IMR-90 (cell line): Measurements from ENCODE around the gene CTSL. TPM values are rescaled to one million over a fixed set of nuclear protein-coding genes. Genes with fewer than 3 reads are reported as not detected.

Source experiments
- ATAC-seq: fragments of 200-7000 bp; cut with Tn5 transposase; 2 replicates; pipeline ENCODE4 v1.9.1; 2020; ENCODE audit warnings: low read depth, mild to moderate bottlenecking, moderate library complexity
- BruUV-seq: library from RNA; stranded (reverse); fragments of 400-500 nt; replicated peaks from 2 replicates; lab custom pipeline; 2021; lab: Mats Ljungman, UMichigan
- CTCF ChIA-PET: fragments of 300-600 bp; formaldehyde crosslinking; extraction: SDS; loops from one replicate; lab custom pipeline; 2021; ENCODE audit warnings: antibody characterized with exemption; lab: Yijun Ruan, JAX
- POLR2A ChIA-PET: fragments of 300-600 bp; sonication (Branson Sonifier 250); formaldehyde crosslinking; loops from one replicate; lab custom pipeline; 2022; ENCODE audit warnings: antibody characterized with exemption; ENCODE audit not compliant: unreplicated experiment; lab: Charles Lee
- DNase-seq: peaks from one replicate; pipeline ENCODE4 v3.0.0; 2013
- H2AFZ ChIP-seq: replicated peaks from 2 replicates; pipeline ENCODE3; 2013; ENCODE audit warnings: low read length, mild to moderate bottlenecking; ENCODE audit not compliant: poor library complexity
- H2AK5ac ChIP-seq: 2 replicates; pipeline ENCODE4 v1.6.1; 2013; ENCODE audit warnings: low read depth, low read length, inconsistent platforms
- H2AK9ac ChIP-seq: replicated peaks from 2 replicates; pipeline ENCODE3; 2013; ENCODE audit warnings: mild to moderate bottlenecking, low read depth, low read length, moderate library complexity; ENCODE audit not compliant: poor library complexity
- H2BK120ac ChIP-seq: 2 replicates; pipeline ENCODE4 v1.6.1; 2013; ENCODE audit warnings: low read depth, low read length, inconsistent platforms
- H2BK15ac ChIP-seq: 3 replicates; pipeline ENCODE4 v1.6.1; 2013; ENCODE audit warnings: low read depth, low read length, inconsistent platforms
- H2BK20ac ChIP-seq: 2 replicates; pipeline ENCODE4 v1.6.1; 2013; ENCODE audit warnings: low read depth, mild to moderate bottlenecking, inconsistent platforms, low read length, moderate library complexity
- H2BK5ac ChIP-seq: 2 replicates; pipeline ENCODE4 v1.6.1; 2013; ENCODE audit warnings: mild to moderate bottlenecking, low read depth, low read length, inconsistent platforms; ENCODE audit not compliant: poor library complexity, severe bottlenecking
- H3K14ac ChIP-seq: replicated peaks from 2 replicates; pipeline ENCODE4 v1.6.1; 2013; ENCODE audit warnings: low read depth, low read length, inconsistent platforms
- H3K18ac ChIP-seq: 2 replicates; pipeline ENCODE4 v1.6.1; 2013; ENCODE audit warnings: low read depth, low read length, control low read depth
- H3K23ac ChIP-seq: 2 replicates; pipeline ENCODE4 v1.6.1; 2013; ENCODE audit warnings: low read depth, low read length, inconsistent platforms
- H3K27ac ChIP-seq: 2 replicates; pipeline ENCODE4 v1.5.1; 2013; ENCODE audit warnings: mild to moderate bottlenecking, control low read depth, low read length; ENCODE audit not compliant: insufficient read depth
- H3K27me3 ChIP-seq: 2 replicates; pipeline ENCODE4 v1.6.1; 2013; ENCODE audit warnings: low read length; ENCODE audit not compliant: control insufficient read depth, insufficient read depth
- H3K36me3 ChIP-seq: 2 replicates; pipeline ENCODE4 v1.6.1; 2013; ENCODE audit warnings: low read length, mixed read lengths; ENCODE audit not compliant: control insufficient read depth, insufficient read depth
- H3K4ac ChIP-seq: 2 replicates; pipeline ENCODE4 v1.6.1; 2013; ENCODE audit warnings: low read depth, low read length, inconsistent platforms
- H3K4me1 ChIP-seq: 2 replicates; pipeline ENCODE4 v1.6.1; 2013; ENCODE audit warnings: low read length, mixed read lengths; ENCODE audit not compliant: control insufficient read depth, insufficient read depth
- H3K4me2 ChIP-seq: 2 replicates; pipeline ENCODE4 v1.6.1; 2013; ENCODE audit warnings: low read depth, mild to moderate bottlenecking, control low read depth, low read length, moderate library complexity
- H3K4me3 ChIP-seq: 2 replicates; pipeline ENCODE4 v1.5.1; 2013; ENCODE audit warnings: low read depth, mild to moderate bottlenecking, control low read depth, low read length, moderate library complexity; ENCODE audit not compliant: insufficient read depth
- H3K56ac ChIP-seq: 2 replicates; pipeline ENCODE4 v1.6.1; 2013; ENCODE audit warnings: low read length, inconsistent platforms; ENCODE audit not compliant: insufficient read depth; ENCODE audit errors: extremely low read depth
- H3K79me1 ChIP-seq, 2 experiments: 2 replicates each; pipeline ENCODE4 v1.6.1; 2013; ENCODE audit warnings: low read length in 2 of 2, inconsistent platforms in 1 of 2, low read depth in 1 of 2
- H3K9ac ChIP-seq: 2 replicates; pipeline ENCODE4 v1.6.1; 2013; ENCODE audit warnings: low read depth, low read length, control low read depth
- H3K9me1 ChIP-seq: 2 replicates; pipeline ENCODE4 v1.6.1; 2013; ENCODE audit warnings: low read length, inconsistent platforms; ENCODE audit not compliant: insufficient read depth
- H3K9me3 ChIP-seq: 2 replicates; pipeline ENCODE4 v1.6.1; 2013; ENCODE audit warnings: low read length; ENCODE audit not compliant: control insufficient read depth, insufficient read depth
- H4K20me1 ChIP-seq: 2 replicates; pipeline ENCODE4 v1.6.1; 2013; ENCODE audit warnings: low read length, inconsistent platforms; ENCODE audit not compliant: insufficient read depth
- H4K5ac ChIP-seq: 2 replicates; pipeline ENCODE4 v1.6.1; 2013; ENCODE audit warnings: mild to moderate bottlenecking, low read depth, low read length, control low read depth
- H4K8ac ChIP-seq, 2 experiments: 2 replicates each; pipeline ENCODE4 v1.6.1; 2013; ENCODE audit warnings: low read depth in 2 of 2, low read length in 2 of 2, control low read depth in 1 of 2, inconsistent platforms in 1 of 2
- H4K91ac ChIP-seq: 2 replicates; pipeline ENCODE4 v1.6.1; 2013; ENCODE audit warnings: low read depth, low read length, inconsistent platforms; ENCODE audit not compliant: insufficient read depth
- BHLHE40 ChIP-seq: fragments of 150-350 bp; IDR thresholded peaks from 2 replicates; pipeline ENCODE4 v1.6.1; 2016; ENCODE audit warnings: mild to moderate bottlenecking, low read depth, low read length
- CHD1 ChIP-seq: IDR thresholded peaks from 2 replicates; pipeline ENCODE4 v1.6.1; 2012; ENCODE audit warnings: low read depth, low read length, improper control_type of control experiment
- FOS ChIP-seq: fragments of 150-350 bp; IDR thresholded peaks from 2 replicates; pipeline ENCODE4 v1.6.1; 2016; ENCODE audit warnings: low read depth, low read length
- MAZ ChIP-seq: IDR thresholded peaks from 2 replicates; pipeline ENCODE4 v1.6.1; 2012; ENCODE audit warnings: low read depth, mild to moderate bottlenecking, low read length, improper control_type of control experiment, moderate library complexity, borderline replicate concordance
- MXI1 ChIP-seq: IDR thresholded peaks from 2 replicates; pipeline ENCODE4 v1.6.1; 2012; ENCODE audit warnings: low read depth, mild to moderate bottlenecking, low read length, moderate library complexity, borderline replicate concordance
- NFE2L2 ChIP-seq: fragments of 150-350 bp; IDR thresholded peaks from 2 replicates; pipeline ENCODE4 v1.6.1; 2016; ENCODE audit warnings: low read depth, mild to moderate bottlenecking, low read length
- RAD21 ChIP-seq: IDR thresholded peaks from 2 replicates; pipeline ENCODE4 v1.6.1; 2012; ENCODE audit warnings: low read length, improper control_type of control experiment
- RCOR1 ChIP-seq: IDR thresholded peaks from 2 replicates; pipeline ENCODE4 v1.6.1; 2012; ENCODE audit warnings: mild to moderate bottlenecking, low read length, improper control_type of control experiment; ENCODE audit not compliant: insufficient replicate concordance
- RFX5 ChIP-seq: IDR thresholded peaks from 2 replicates; pipeline ENCODE4 v1.8.0; 2012; ENCODE audit warnings: low read depth, mild to moderate bottlenecking, low read length, moderate library complexity
- SMC3 ChIP-seq: fragments of 150-350 bp; IDR thresholded peaks from 2 replicates; pipeline ENCODE4 v1.6.1; 2016; ENCODE audit warnings: low read depth, mild to moderate bottlenecking, antibody characterized with exemption, low read length, moderate library complexity
- WGBS, 2 experiments: methylation state at CpG; one replicate each; pipeline versions ENCODE4 v1.1.5 to v1.1.7; 2013; ENCODE audit warnings: missing lambda C conversion rate in 2 of 2; ENCODE audit not compliant: insufficient read length in 1 of 2; ENCODE audit errors: extremely low coverage in 2 of 2; 5-methylcytosine and 5-hydroxymethylcytosine counted together
- dilution Hi-C: fragments of 300-500 bp; cut with HindIII; formaldehyde crosslinking; loops from one replicate; pipeline ENCODE4 v1.14.3; 2018; ENCODE audit warnings: low sequenced_read_pairs; ENCODE audit not compliant: unreplicated experiment
- in situ Hi-C: fragments of 300-500 bp; cut with MboI; formaldehyde crosslinking; loops from 3 replicates; pipeline ENCODE4 v1.14.3; 2019; ENCODE audit warnings: low sequenced_read_pairs, inconsistent platforms, mixed read lengths
- intact Hi-C: fragments of 100-400 bp; cut with micrococcal nuclease; formaldehyde crosslinking; loops from 2 replicates; pipeline ENCODE4 v1.10.0; 2022
- polyA plus RNA-seq, 3 experiments: library from polyadenylated mRNA; depleted of rRNA; stranded (reverse); fragments of >200 nt; gene quantifications; 2 replicates each; pipeline ENCODE4 v1.2.3, GENCODE V29; 2012; ENCODE audit warnings: low replicate concordance in 1 of 3
- total RNA-seq: library from RNA; depleted of rRNA; stranded (reverse); fragments of >200 nt; gene quantifications from 2 replicates; pipeline ENCODE4 v1.2.3, GENCODE V29; 2012
- TF ChIP-seq, protein P1 (sequence below): fragments of 150-350 bp; IDR thresholded peaks from 2 replicates; pipeline ENCODE4 v1.6.1; 2016; ENCODE audit warnings: low read depth, mild to moderate bottlenecking, low read length, moderate library complexity, borderline replicate concordance
- TF ChIP-seq, protein P2 (sequence below): fragments of 150-350 bp; IDR thresholded peaks from 2 replicates; pipeline ENCODE4 v1.6.1; 2017; ENCODE audit warnings: mild to moderate bottlenecking, antibody characterized with exemption, low read length, low read depth

Gene CTSL
- total and polyA plus RNA-seq, 2 of the 4 experiments (the other 2 are of a cell fraction) = 57.0 to 112 TPM

GRCh38 chr9:87703636-87704276, 22.2 kb upstream of the CTSL start:
- no peak overlapping the region for H2AK5ac ChIP-seq
- no peaks in the 10 kb centered on the region for H3K36me3 ChIP-seq
- BruUV-seq = no TSS peak
- no peaks in the 10 kb centered on the region for H3K27me3 ChIP-seq
- no peak overlapping the region for H3K56ac ChIP-seq
- 93% methylated on average over 2 of the region's 7 CpGs; no CpG with 5 or more reads in 1 of the 2 experiments for WGBS, 2 experiments
- H3K4me3 ChIP-seq = no peak overlapping the region
- no peak overlapping the region for H4K5ac ChIP-seq
- CTCF ChIA-PET = interaction anchor here (0.7 to 1.4 kb wide), 2 partner anchors 11 to 17 kb away, joined by 3 read pairs; no protein-coding TSS in a partner anchor
- H2BK20ac ChIP-seq = no peak overlapping the region
- no peaks in the 10 kb centered on the region for H4K20me1 ChIP-seq
- no peaks in the 10 kb centered on the region; the same call in 1 of the 2 replicates for H3K9me1 ChIP-seq
- no peak overlapping the region for H3K4ac ChIP-seq
- H2BK120ac ChIP-seq = no peak overlapping the region
- no peak overlapping the region for H2AFZ ChIP-seq
- no peak for ATAC-seq
- H2BK15ac ChIP-seq = no peak overlapping the region
- TF ChIP-seq BHLHE40 (no peak), MAZ (no peak), SMC3 (no peak), NFE2L2 (no peak), FOS (no peak), RCOR1 (no peak), RAD21 (no peak), RFX5 (no peak), CHD1 (no peak), MXI1 (no peak)
- TF ChIP-seq, protein P1, sequence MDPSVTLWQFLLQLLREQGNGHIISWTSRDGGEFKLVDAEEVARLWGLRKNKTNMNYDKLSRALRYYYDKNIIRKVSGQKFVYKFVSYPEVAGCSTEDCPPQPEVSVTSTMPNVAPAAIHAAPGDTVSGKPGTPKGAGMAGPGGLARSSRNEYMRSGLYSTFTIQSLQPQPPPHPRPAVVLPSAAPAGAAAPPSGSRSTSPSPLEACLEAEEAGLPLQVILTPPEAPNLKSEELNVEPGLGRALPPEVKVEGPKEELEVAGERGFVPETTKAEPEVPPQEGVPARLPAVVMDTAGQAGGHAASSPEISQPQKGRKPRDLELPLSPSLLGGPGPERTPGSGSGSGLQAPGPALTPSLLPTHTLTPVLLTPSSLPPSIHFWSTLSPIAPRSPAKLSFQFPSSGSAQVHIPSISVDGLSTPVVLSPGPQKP = no peak
- TF ChIP-seq, protein P2, sequence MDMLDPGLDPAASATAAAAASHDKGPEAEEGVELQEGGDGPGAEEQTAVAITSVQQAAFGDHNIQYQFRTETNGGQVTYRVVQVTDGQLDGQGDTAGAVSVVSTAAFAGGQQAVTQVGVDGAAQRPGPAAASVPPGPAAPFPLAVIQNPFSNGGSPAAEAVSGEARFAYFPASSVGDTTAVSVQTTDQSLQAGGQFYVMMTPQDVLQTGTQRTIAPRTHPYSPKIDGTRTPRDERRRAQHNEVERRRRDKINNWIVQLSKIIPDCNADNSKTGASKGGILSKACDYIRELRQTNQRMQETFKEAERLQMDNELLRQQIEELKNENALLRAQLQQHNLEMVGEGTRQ = no peak
- H3K23ac ChIP-seq = no peak overlapping the region
- no peaks in the 10 kb centered on the region for H3K9me3 ChIP-seq
- H3K14ac ChIP-seq = no peak overlapping the region
- DNase-seq = no peak
- H4K8ac ChIP-seq = no peak overlapping the region
- no peak overlapping the region for H3K9ac ChIP-seq
- H3K4me2 ChIP-seq = no peak overlapping the region
- H2AK9ac ChIP-seq = no peak overlapping the region
- in situ Hi-C loops (loop anchor here (25.0 kb wide), 1 partner anchor 859 kb away; no protein-coding TSS in a partner anchor), dilution Hi-C loops (no loop called here), intact Hi-C loops (no loop called here)
- no peaks in the 10 kb centered on the region; the same call in 1 of the 2 replicates for H3K4me1 ChIP-seq
- H3K18ac ChIP-seq = no peak overlapping the region
- POLR2A ChIA-PET = no interaction called here
- no peak overlapping the region for H3K27ac ChIP-seq
- no peaks in the 10 kb centered on the region for H3K79me1 ChIP-seq
- no peak overlapping the region for H2BK5ac ChIP-seq
- no peak overlapping the region for H4K91ac ChIP-seq
